Neural cell (in vitro differentiated cells): ENCODE measurements around the gene AFF2. TPM values are rescaled to one million over a fixed set of nuclear protein-coding genes. Genes with fewer than 3 reads are reported as not detected.

Experiments used
- H2AFZ ChIP-seq: fragments of 200-600, 300-800 bp; sonication (generic), shearing (Covaris generic); 2 replicates; pipeline ENCODE4 v1.6.0; 2014; ENCODE audit warnings: low read depth, mild to moderate bottlenecking, antibody characterized with exemption, low read length, moderate library complexity
- H3F3A ChIP-seq: fragments of 200-600 bp; shearing (Covaris generic); 2 replicates; pipeline ENCODE4 v1.6.1; 2016; ENCODE audit warnings: mild to moderate bottlenecking, moderate library complexity, mixed read lengths, antibody characterized with exemption, low read length; ENCODE audit not compliant: insufficient read depth, poor library complexity, severe bottlenecking
- H3K27ac ChIP-seq: fragments of 200-600, 300-800 bp; sonication (generic), shearing (Covaris generic); 2 replicates; pipeline ENCODE4 v1.5.1; 2014; ENCODE audit warnings: mild to moderate bottlenecking, low read length, moderate library complexity
- H3K27me3 ChIP-seq: fragments of 300-800, 200-600 bp; sonication (generic), shearing (Covaris generic); 2 replicates; pipeline ENCODE4 v1.6.0; 2014; ENCODE audit warnings: mild to moderate bottlenecking, low read depth, low read length, moderate library complexity; ENCODE audit not compliant: insufficient read depth
- H3K36me3 ChIP-seq: fragments of 300-800, 200-600 bp; sonication (generic), shearing (Covaris generic); 2 replicates; pipeline ENCODE4 v1.5.1; 2014; ENCODE audit warnings: mild to moderate bottlenecking, antibody characterized with exemption, low read length, moderate library complexity; ENCODE audit not compliant: insufficient read depth
- H3K4me2 ChIP-seq: fragments of 300-800, 200-600 bp; sonication (generic), shearing (Covaris generic); 2 replicates; pipeline ENCODE4 v1.6.0; 2014; ENCODE audit warnings: mild to moderate bottlenecking, low read length
- H3K4me3 ChIP-seq: fragments of 300-800, 200-600 bp; sonication (generic), shearing (Covaris generic); 2 replicates; pipeline ENCODE4 v1.5.1; 2014; ENCODE audit warnings: mild to moderate bottlenecking, low read length, moderate library complexity
- H3K79me2 ChIP-seq: fragments of 200-600 bp; shearing (Covaris generic); replicated peaks from 2 replicates; pipeline ENCODE4 v1.6.0; 2014; ENCODE audit warnings: mild to moderate bottlenecking, low read length, moderate library complexity; ENCODE audit not compliant: insufficient read depth
- H3K9ac ChIP-seq: fragments of 300-800, 200-600 bp; sonication (generic), shearing (Covaris generic); 2 replicates; pipeline ENCODE4 v1.6.1; 2016; ENCODE audit warnings: mild to moderate bottlenecking, low read length, mixed read lengths
- H3K9me2 ChIP-seq: fragments of 200-600 bp; shearing (Covaris generic); 2 replicates; pipeline ENCODE4 v1.6.1; 2016; ENCODE audit warnings: mild to moderate bottlenecking, low read length, mixed read lengths; ENCODE audit not compliant: insufficient read depth
- H3K9me3 ChIP-seq: fragments of 200-600, 300-800 bp; sonication (generic), shearing (Covaris generic); 2 replicates; pipeline ENCODE4 v1.6.1; 2016; ENCODE audit warnings: mild to moderate bottlenecking, mixed run types, low read length, moderate library complexity, mixed read lengths
- H4K20me1 ChIP-seq: fragments of 200-600 bp; shearing (Covaris generic); 2 replicates; pipeline ENCODE4 v1.6.1; 2016; ENCODE audit warnings: mild to moderate bottlenecking, mixed run types; ENCODE audit not compliant: insufficient read depth
- CTCF ChIP-seq: fragments of 450-650 bp; IDR thresholded peaks from 2 replicates; pipeline ENCODE4 v1.5.1; 2014; ENCODE audit warnings: antibody characterized with exemption, mild to moderate bottlenecking, moderate library complexity; ENCODE audit not compliant: poor library complexity, severe bottlenecking
- EP300 ChIP-seq: fragments of 450-650 bp; conservative IDR thresholded peaks from 2 replicates; pipeline ENCODE4 v1.6.1; 2014; ENCODE audit warnings: antibody characterized with exemption, mild to moderate bottlenecking, moderate library complexity; ENCODE audit not compliant: poor library complexity, severe bottlenecking
- EZH2 ChIP-seq: fragments of 200-600, 300-800 bp; shearing (Covaris generic), sonication (generic); IDR thresholded peaks from 2 replicates; pipeline ENCODE4 v1.6.1; 2014; ENCODE audit warnings: antibody characterized with exemption, low read length, borderline replicate concordance, mild to moderate bottlenecking; ENCODE audit not compliant: insufficient read depth, poor library complexity, severe bottlenecking
- MXI1 ChIP-seq: fragments of 450-650 bp; conservative IDR thresholded peaks from 2 replicates; pipeline ENCODE4 v1.6.1; 2014; ENCODE audit warnings: antibody characterized with exemption, mild to moderate bottlenecking; ENCODE audit not compliant: poor library complexity, severe bottlenecking
- POLR2AphosphoS5 ChIP-seq: IDR thresholded peaks from 2 replicates; pipeline ENCODE4 v1.6.1; 2012
- RAD21 ChIP-seq: fragments of 450-650 bp; conservative IDR thresholded peaks from 2 replicates; pipeline ENCODE4 v1.6.1; 2014; ENCODE audit warnings: antibody characterized with exemption, mild to moderate bottlenecking, moderate library complexity
- SMC3 ChIP-seq: fragments of 450-650 bp; conservative IDR thresholded peaks from 2 replicates; pipeline ENCODE4 v1.6.1; 2014; ENCODE audit warnings: antibody characterized with exemption, mild to moderate bottlenecking, moderate library complexity; ENCODE audit not compliant: poor library complexity
- TAF1 ChIP-seq: IDR thresholded peaks from 2 replicates; pipeline ENCODE4 v1.6.1; 2012; ENCODE audit warnings: low read depth
- polyA plus RNA-seq: library from polyadenylated mRNA; depleted of rRNA; stranded (reverse); fragments of >200 nt; gene quantifications from 2 replicates; pipeline ENCODE4 v1.2.3, GENCODE V29; 2014
- TF ChIP-seq, protein P1 (sequence below): IDR thresholded peaks from 2 replicates; pipeline ENCODE4 v1.6.1; 2012; ENCODE audit warnings: borderline replicate concordance

AFF2 gene
- polyA plus RNA-seq, 1 donor from 2014 or later = 10.5 TPM

GRCh38 chrX:148495176-148495575 lies 5.2 kb upstream of the AFF2 start:
- H3K27me3 ChIP-seq = no peaks in the 10 kb centered on the region
- H2AFZ ChIP-seq = no peak overlapping the region
- no peaks in the 10 kb centered on the region for H4K20me1 ChIP-seq
- H3F3A ChIP-seq = no peaks in the 10 kb centered on the region
- TF ChIP-seq RAD21 (no peak), EZH2 (no peak)
- no peaks in the 10 kb centered on the region for H3K9me3 ChIP-seq
- no peak overlapping the region for H3K27ac ChIP-seq
- H3K36me3 ChIP-seq = no peaks in the 10 kb centered on the region
- no peak overlapping the region for H3K4me2 ChIP-seq
- no peaks in the 10 kb centered on the region for H3K79me2 ChIP-seq
- H3K4me3 ChIP-seq = no peak overlapping the region
- no peak overlapping the region for H3K9ac ChIP-seq
- no peaks in the 10 kb centered on the region for H3K9me2 ChIP-seq

GRCh38 chrX:148498067-148498466 lies 2.4 kb upstream of the AFF2 start:
- no peaks in the 10 kb centered on the region for H4K20me1 ChIP-seq

More at GRCh38 chrX:148498067-148498466, 2.4 kb upstream of the AFF2 start:
- Histone ChIP-seq H3K9me2 (no peaks in the 10 kb centered on the region), H3K27ac (no peak overlapping the region), H2AFZ (no peak overlapping the region), H3K4me3 (no peak overlapping the region), H3K4me2 (no peak overlapping the region), H3K79me2 (peaks cover 15% of the 10 kb centered on the region), H3K9ac (no peak overlapping the region), H3F3A (no peaks in the 10 kb centered on the region), H3K27me3 (no peaks in the 10 kb centered on the region), H3K36me3 (no peaks in the 10 kb centered on the region), H3K9me3 (no peaks in the 10 kb centered on the region)
- TF ChIP-seq CTCF = no peak
- TF ChIP-seq TAF1 = no peak
- no peak for TF ChIP-seq SMC3
- no peak for TF ChIP-seq RAD21
- no peak for TF ChIP-seq EZH2
- no peak for TF ChIP-seq MXI1
- TF ChIP-seq, protein P1, sequence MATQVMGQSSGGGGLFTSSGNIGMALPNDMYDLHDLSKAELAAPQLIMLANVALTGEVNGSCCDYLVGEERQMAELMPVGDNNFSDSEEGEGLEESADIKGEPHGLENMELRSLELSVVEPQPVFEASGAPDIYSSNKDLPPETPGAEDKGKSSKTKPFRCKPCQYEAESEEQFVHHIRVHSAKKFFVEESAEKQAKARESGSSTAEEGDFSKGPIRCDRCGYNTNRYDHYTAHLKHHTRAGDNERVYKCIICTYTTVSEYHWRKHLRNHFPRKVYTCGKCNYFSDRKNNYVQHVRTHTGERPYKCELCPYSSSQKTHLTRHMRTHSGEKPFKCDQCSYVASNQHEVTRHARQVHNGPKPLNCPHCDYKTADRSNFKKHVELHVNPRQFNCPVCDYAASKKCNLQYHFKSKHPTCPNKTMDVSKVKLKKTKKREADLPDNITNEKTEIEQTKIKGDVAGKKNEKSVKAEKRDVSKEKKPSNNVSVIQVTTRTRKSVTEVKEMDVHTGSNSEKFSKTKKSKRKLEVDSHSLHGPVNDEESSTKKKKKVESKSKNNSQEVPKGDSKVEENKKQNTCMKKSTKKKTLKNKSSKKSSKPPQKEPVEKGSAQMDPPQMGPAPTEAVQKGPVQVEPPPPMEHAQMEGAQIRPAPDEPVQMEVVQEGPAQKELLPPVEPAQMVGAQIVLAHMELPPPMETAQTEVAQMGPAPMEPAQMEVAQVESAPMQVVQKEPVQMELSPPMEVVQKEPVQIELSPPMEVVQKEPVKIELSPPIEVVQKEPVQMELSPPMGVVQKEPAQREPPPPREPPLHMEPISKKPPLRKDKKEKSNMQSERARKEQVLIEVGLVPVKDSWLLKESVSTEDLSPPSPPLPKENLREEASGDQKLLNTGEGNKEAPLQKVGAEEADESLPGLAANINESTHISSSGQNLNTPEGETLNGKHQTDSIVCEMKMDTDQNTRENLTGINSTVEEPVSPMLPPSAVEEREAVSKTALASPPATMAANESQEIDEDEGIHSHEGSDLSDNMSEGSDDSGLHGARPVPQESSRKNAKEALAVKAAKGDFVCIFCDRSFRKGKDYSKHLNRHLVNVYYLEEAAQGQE = no peak
- no peak for TF ChIP-seq POLR2AphosphoS5
- no peak for TF ChIP-seq EP300
